CD4-positive, alpha-beta memory T cell (primary cell): ENCODE measurements around the gene NLN. TPM values are rescaled to one million over a fixed set of nuclear protein-coding genes. Genes with fewer than 3 reads are reported as not detected.
"Not testable (repeated sequence)": the region's sequence is repeated elsewhere in the genome, so short reads cannot be mapped to it uniquely, and the experiment has no call there.

Source experiments
- CTCF ChIA-PET: fragments of 350-600 bp; sonication (Branson Sonifier 250); formaldehyde crosslinking; loops from one replicate; lab custom pipeline; 2021; ENCODE audit warnings: inconsistent platforms; ENCODE audit not compliant: partially characterized antibody; lab: Charles Lee
- POLR2A ChIA-PET: fragments of 350-600 bp; sonication (Branson Sonifier 250); formaldehyde crosslinking; loops from one replicate; lab custom pipeline; 2021; ENCODE audit not compliant: partially characterized antibody; lab: Charles Lee
- DNase-seq, 5 donors: peaks; one replicate each; pipeline versions ENCODE4 v3.0.0 to v3.0.0-alpha.2; 2020 to 2022; ENCODE audit warnings: mixed read lengths in 1 of 5
- H3K27ac ChIP-seq: one replicate; pipeline ENCODE4 v1.7.0; 2013; ENCODE audit warnings: low read depth, low read length
- H3K27me3 ChIP-seq: 2 replicates; pipeline ENCODE4 v1.7.0; 2013; ENCODE audit warnings: mild to moderate bottlenecking, low read length, moderate library complexity; ENCODE audit not compliant: insufficient read depth
- H3K36me3 ChIP-seq: 2 replicates; pipeline ENCODE4 v1.7.0; 2013; ENCODE audit warnings: mild to moderate bottlenecking, low read length, moderate library complexity; ENCODE audit not compliant: insufficient read depth
- H3K4me1 ChIP-seq: 2 replicates; pipeline ENCODE4 v1.7.0; 2013; ENCODE audit warnings: mild to moderate bottlenecking, low read length, moderate library complexity; ENCODE audit not compliant: insufficient read depth
- H3K4me3 ChIP-seq, 2 donors: one replicate each; pipeline ENCODE4 v1.7.0; 2013; ENCODE audit warnings: low read length in 2 of 2, mild to moderate bottlenecking in 1 of 2
- H3K9me3 ChIP-seq, 2 donors: one replicate each; pipeline ENCODE4 v1.7.0; 2013; ENCODE audit warnings: low read length in 2 of 2, control low read depth in 1 of 2; ENCODE audit not compliant: control insufficient read depth in 1 of 2
- H3K27ac Mint-ChIP-seq, 7 donors: one replicate each; pipeline ENCODE4 v1.8.0; 2020 to 2021; ENCODE audit warnings: mixed read lengths in 7 of 7, mild to moderate bottlenecking in 6 of 7, inconsistent platforms in 3 of 7, moderate library complexity in 3 of 7
- H3K27me3 Mint-ChIP-seq, 2 donors: one replicate each; pipeline ENCODE4 v1.8.0; 2020 to 2021; ENCODE audit warnings: mixed read lengths in 2 of 2
- H3K36me3 Mint-ChIP-seq, 2 donors: one replicate each; pipeline ENCODE4 v1.8.0; 2020 to 2021; ENCODE audit warnings: mixed read lengths in 2 of 2, inconsistent platforms in 1 of 2, mild to moderate bottlenecking in 1 of 2
- H3K4me1 Mint-ChIP-seq, 4 donors: one replicate each; pipeline ENCODE4 v1.8.0; 2020 to 2021; ENCODE audit warnings: mixed read lengths in 4 of 4, mild to moderate bottlenecking in 1 of 4
- H3K4me3 Mint-ChIP-seq, 8 donors: one replicate each; pipeline ENCODE4 v1.8.0; 2020 to 2021; ENCODE audit warnings: mixed read lengths in 8 of 8, mild to moderate bottlenecking in 7 of 8, moderate library complexity in 6 of 8, inconsistent platforms in 3 of 8
- H3K9me3 Mint-ChIP-seq, 8 donors: one replicate each; pipeline ENCODE4 v1.8.0; 2020 to 2021; ENCODE audit warnings: mixed read lengths in 8 of 8, mild to moderate bottlenecking in 5 of 8, inconsistent platforms in 3 of 8, moderate library complexity in 1 of 8
- intact Hi-C: fragments of 100-400 bp; cut with micrococcal nuclease; formaldehyde crosslinking; loops from one replicate; pipeline ENCODE4 v1.15.1; 2023
- polyA plus RNA-seq, 2 donors: library from polyadenylated mRNA; unstranded; fragments of 300-500 nt; fragmentation: Illumina TruSeq; gene quantifications; one replicate each; pipeline ENCODE4 v1.2.3, GENCODE V29; 2021
- total RNA-seq, 2 experiments: library from RNA; stranded (reverse); gene quantifications; one replicate each; pipeline ENCODE4 v1.2.3, GENCODE V29; 2021

The NLN gene
- 1 to 10 TPM; 2.3 to 2.4 TPM for total RNA-seq
- 1 to 10 TPM; 2.9 to 3.5 TPM for polyA plus RNA-seq

GRCh38 chr5:65721720-65722574, at the start of gene NLN, which contains the start of gene SGTB:
Gene NLN (plus strand): TSS chr5:65722205. CDS start chr5:65722374, 169 bp downstream.
Gene SGTB (minus strand): TSS chr5:65722109. CDS start chr5:65720807, 1,302 bp downstream.
- Mint-ChIP-seq H3K4me1 (peaks cover 9 to 22% (median 14%) of the 10 kb centered on the region in 4 donors), H3K9me3 (no peaks in the 10 kb centered on the region), H3K36me3 (peaks cover 0 to 12% of the 10 kb centered on the region in 2 donors), H3K4me3 (peak within 1 kb of the TSS; percentile 88 to 98 (median 94)), H3K27me3 (no peaks in the 10 kb centered on the region), H3K27ac (peak within 1 kb of the TSS in 6 of 7 donors; percentile 75 to 93 (median 90))
- Histone ChIP-seq H3K4me3 (peak within 1 kb of the TSS; percentile 57 to 64), H3K27me3 (no peaks in the 10 kb centered on the region), H3K36me3 (no peaks in the 10 kb centered on the region), H3K4me1 (peaks cover 46% of the 10 kb centered on the region), H3K9me3 (no peaks in the 10 kb centered on the region), H3K27ac (peak within 1 kb of the TSS; percentile 91)
- CTCF ChIA-PET, result interaction anchor here (1.2 kb wide), 1 partner anchor 13 kb away, joined by 4 read pairs; no protein-coding TSS in a partner anchor
- intact Hi-C loops, result loop anchor here (1.0 to 5.0 kb wide), 3 partner anchors 35 to 159 kb away; partner anchors contain the start of genes CENPK, PPWD1 and TRIM23
- DNase-seq, result peak; percentile 78 to 86 (median 82)
- POLR2A ChIA-PET, result interaction anchor here (1.1 to 4.4 kb wide), 12 partner anchors 10 to 447 kb away, joined by 3 to 52 read pairs (median 6); partner anchors contain the start of genes CENPK, ERBIN, PPWD1 and SREK1

- Histone ChIP-seq H3K36me3 (peaks cover 46% of the 10 kb centered on the region), H3K27ac (no peak overlapping the region), H3K27me3 (no peaks in the 10 kb centered on the region), H3K4me3 (no peak overlapping the region), H3K9me3 (no peaks in the 10 kb centered on the region), H3K4me1 (no peaks in the 10 kb centered on the region)
- peaks cover 58 to 84% of the 10 kb centered on the region in 2 donors for H3K36me3 Mint-ChIP-seq
- no peak overlapping the region for H3K4me3 Mint-ChIP-seq
- POLR2A ChIA-PET, result interaction anchor here (1.2 kb wide), 1 partner anchor 110 kb away, joined by 3 read pairs; the partner anchor contains the start of genes CENPK and PPWD1
- H3K27ac Mint-ChIP-seq, result peak overlapping the region in 3 of 7 donors; percentile 23 to 80 (median 67)
- H3K27me3 Mint-ChIP-seq, result no peaks in the 10 kb centered on the region
- intact Hi-C loops, result loop anchor here (5.0 kb wide), 1 partner anchor 35 kb away; no protein-coding TSS in a partner anchor
- CTCF ChIA-PET, result no interaction called here
- H3K9me3 Mint-ChIP-seq, result no peaks in the 10 kb centered on the region
- no peak for DNase-seq
- peaks cover 13 to 26% (median 19%) of the 10 kb centered on the region in 4 donors for H3K4me1 Mint-ChIP-seq
Observed at GRCh38 chr5:65672796-65673195, 49.2 kb upstream of the NLN start.

- no peaks in the 10 kb centered on the region for H3K27me3 ChIP-seq
- no peak for DNase-seq
- H3K36me3 ChIP-seq, result peaks cover 39% of the 10 kb centered on the region
- H3K9me3 ChIP-seq, result no peaks in the 10 kb centered on the region
- H3K4me3 ChIP-seq, result no peak overlapping the region
- intact Hi-C loops, result loop anchor here (5.0 kb wide), 1 partner anchor 33 kb away; no protein-coding TSS in a partner anchor
- H3K9me3 Mint-ChIP-seq, result no peaks in the 10 kb centered on the region
- peaks cover 26 to 45% (median 35%) of the 10 kb centered on the region in 4 donors for H3K4me1 Mint-ChIP-seq
- peak overlapping the region in 6 of 7 donors; percentile 30 to 64 (median 52) for H3K27ac Mint-ChIP-seq
- peaks cover 75 to 96% of the 10 kb centered on the region in 2 donors for H3K36me3 Mint-ChIP-seq
- ChIA-PET CTCF (no interaction called here), POLR2A (interaction anchor here (0.6 kb wide), 1 partner anchor 33 kb away, joined by 3 read pairs; no protein-coding TSS in a partner anchor)
- H3K27me3 Mint-ChIP-seq, result no peaks in the 10 kb centered on the region
- peaks cover 6% of the 10 kb centered on the region for H3K4me1 ChIP-seq
- no peak overlapping the region for H3K4me3 Mint-ChIP-seq
- H3K27ac ChIP-seq, result no peak overlapping the region
Observed at GRCh38 chr5:65674749-65675148, 47.3 kb upstream of the NLN start.

GRCh38 chr5:65676056-65676455, 45.9 kb upstream of the NLN start:
- H3K4me3 ChIP-seq, H3K27ac ChIP-seq, H3K9me3 ChIP-seq, H3K9me3 Mint-ChIP-seq, H3K4me1 ChIP-seq, CTCF ChIA-PET, DNase-seq, intact Hi-C loops, H3K27me3 Mint-ChIP-seq, H3K27me3 ChIP-seq: not testable (repeated sequence)
- peaks cover 81 to 96% of the 10 kb centered on the region in 2 donors for H3K36me3 Mint-ChIP-seq
- POLR2A ChIA-PET, result interaction anchor here (1.0 kb wide), 1 partner anchor 20 kb away, joined by 3 read pairs; no protein-coding TSS in a partner anchor
- peaks cover 32% of the 10 kb centered on the region for H3K36me3 ChIP-seq
- peak overlapping the region; percentile 5 to 84 (median 63) for H3K27ac Mint-ChIP-seq
- H3K4me3 Mint-ChIP-seq, result peak overlapping the region in 1 of 8 donors; percentile 12
- H3K4me1 Mint-ChIP-seq, result peaks cover 32 to 57% (median 43%) of the 10 kb centered on the region in 4 donors

GRCh38 chr5:65682148-65682547, 39.9 kb upstream of the NLN start:
- CTCF ChIA-PET, result no interaction called here
- Histone ChIP-seq H3K36me3 (peaks cover 29% of the 10 kb centered on the region), H3K9me3 (no peaks in the 10 kb centered on the region), H3K4me1 (peaks cover 9% of the 10 kb centered on the region), H3K27ac (no peak overlapping the region), H3K4me3 (no peak overlapping the region), H3K27me3 (no peaks in the 10 kb centered on the region)
- no peak overlapping the region for H3K4me3 Mint-ChIP-seq
- H3K27me3 Mint-ChIP-seq, result no peaks in the 10 kb centered on the region
- peaks cover 76 to 89% of the 10 kb centered on the region in 2 donors for H3K36me3 Mint-ChIP-seq
- DNase-seq, result no peak
- peaks cover 31 to 62% (median 42%) of the 10 kb centered on the region in 4 donors for H3K4me1 Mint-ChIP-seq
- intact Hi-C loops, result no loop called here
- POLR2A ChIA-PET, result no interaction called here
- peak overlapping the region in 5 of 7 donors; percentile 7 to 77 (median 11) for H3K27ac Mint-ChIP-seq
- no peaks in the 10 kb centered on the region for H3K9me3 Mint-ChIP-seq

GRCh38 chr5:65693121-65693520, 28.9 kb upstream of the NLN start:
- H3K27me3 Mint-ChIP-seq, result no peaks in the 10 kb centered on the region
- POLR2A ChIA-PET, result no interaction called here
- no peaks in the 10 kb centered on the region for H3K9me3 Mint-ChIP-seq
- H3K4me1 Mint-ChIP-seq, result peaks cover 3 to 15% (median 6%) of the 10 kb centered on the region in 4 donors
- CTCF ChIA-PET, result no interaction called here
- peak overlapping the region in 4 of 7 donors; percentile 20 to 75 (median 30) for H3K27ac Mint-ChIP-seq
- H3K9me3 ChIP-seq, result no peaks in the 10 kb centered on the region
- H3K4me3 ChIP-seq, result no peak overlapping the region
- no peaks in the 10 kb centered on the region for H3K4me1 ChIP-seq
- H3K4me3 Mint-ChIP-seq, result no peak overlapping the region
- H3K27me3 ChIP-seq, result no peaks in the 10 kb centered on the region
- H3K36me3 ChIP-seq, result peaks cover 37% of the 10 kb centered on the region
- intact Hi-C loops, result no loop called here
- no peak overlapping the region for H3K27ac ChIP-seq
- DNase-seq, result no peak
- peaks cover 32 to 42% of the 10 kb centered on the region in 2 donors for H3K36me3 Mint-ChIP-seq
